GM12864 (cell line): ENCODE measurements around the gene MPV17L2.
"Not testable (repeated sequence)": the region's sequence is repeated elsewhere in the genome, so short reads cannot be mapped to it uniquely, and the experiment has no call there.

Experiments
- DNase-seq: peaks from one replicate; pipeline ENCODE4 v3.0.0-alpha.2; 2011; ENCODE audit warnings: low read depth
- H3K4me3 ChIP-seq: 2 replicates; pipeline ENCODE4 v1.5.1; 2011; ENCODE audit warnings: mild to moderate bottlenecking, low read depth, low read length, control low read depth
- TF ChIP-seq, protein P1 (sequence below): IDR thresholded peaks from 2 replicates; pipeline ENCODE4 v1.5.1; 2011; ENCODE audit warnings: low read depth, mild to moderate bottlenecking, moderate library complexity, low read length, control low read depth, inconsistent platforms; ENCODE audit errors: missing control alignments

MPV17L2 gene

DNA sequence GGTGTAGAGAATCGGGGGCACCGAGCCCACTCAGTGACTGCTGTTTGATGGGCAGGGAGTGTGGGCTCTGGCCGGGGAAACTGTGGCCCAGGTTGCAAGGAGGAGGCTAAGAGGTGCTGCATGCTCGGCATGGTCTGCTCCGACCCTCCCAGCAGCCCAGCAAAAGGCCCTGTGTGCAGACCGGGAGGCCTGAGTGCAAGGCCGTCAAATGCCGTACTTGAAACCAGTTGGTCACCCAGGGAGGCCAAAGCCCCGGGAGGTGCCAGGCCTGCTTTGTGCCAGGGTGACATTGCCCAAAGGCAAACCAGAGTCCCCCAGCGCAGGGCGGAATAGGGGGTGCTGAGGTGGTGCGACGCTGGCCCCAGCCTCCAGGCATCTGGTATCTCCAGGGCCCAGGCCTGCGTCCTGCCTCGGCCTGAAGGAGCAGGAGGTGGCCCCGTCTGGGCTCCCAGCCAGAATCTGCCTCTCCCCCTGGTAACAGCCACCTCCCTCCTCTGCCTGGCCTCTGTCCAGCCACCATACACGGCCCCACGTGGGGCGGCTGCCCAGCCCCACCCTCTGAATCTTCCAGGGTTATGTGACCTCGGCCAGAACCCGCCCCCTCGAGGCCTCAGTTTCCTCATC is 36.1 kb upstream of the MPV17L2 start:
- TF ChIP-seq, protein P1, sequence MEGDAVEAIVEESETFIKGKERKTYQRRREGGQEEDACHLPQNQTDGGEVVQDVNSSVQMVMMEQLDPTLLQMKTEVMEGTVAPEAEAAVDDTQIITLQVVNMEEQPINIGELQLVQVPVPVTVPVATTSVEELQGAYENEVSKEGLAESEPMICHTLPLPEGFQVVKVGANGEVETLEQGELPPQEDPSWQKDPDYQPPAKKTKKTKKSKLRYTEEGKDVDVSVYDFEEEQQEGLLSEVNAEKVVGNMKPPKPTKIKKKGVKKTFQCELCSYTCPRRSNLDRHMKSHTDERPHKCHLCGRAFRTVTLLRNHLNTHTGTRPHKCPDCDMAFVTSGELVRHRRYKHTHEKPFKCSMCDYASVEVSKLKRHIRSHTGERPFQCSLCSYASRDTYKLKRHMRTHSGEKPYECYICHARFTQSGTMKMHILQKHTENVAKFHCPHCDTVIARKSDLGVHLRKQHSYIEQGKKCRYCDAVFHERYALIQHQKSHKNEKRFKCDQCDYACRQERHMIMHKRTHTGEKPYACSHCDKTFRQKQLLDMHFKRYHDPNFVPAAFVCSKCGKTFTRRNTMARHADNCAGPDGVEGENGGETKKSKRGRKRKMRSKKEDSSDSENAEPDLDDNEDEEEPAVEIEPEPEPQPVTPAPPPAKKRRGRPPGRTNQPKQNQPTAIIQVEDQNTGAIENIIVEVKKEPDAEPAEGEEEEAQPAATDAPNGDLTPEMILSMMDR, result no peak
- H3K4me3 ChIP-seq, result no peak overlapping the region
- DNase-seq, result no peak

DNA sequence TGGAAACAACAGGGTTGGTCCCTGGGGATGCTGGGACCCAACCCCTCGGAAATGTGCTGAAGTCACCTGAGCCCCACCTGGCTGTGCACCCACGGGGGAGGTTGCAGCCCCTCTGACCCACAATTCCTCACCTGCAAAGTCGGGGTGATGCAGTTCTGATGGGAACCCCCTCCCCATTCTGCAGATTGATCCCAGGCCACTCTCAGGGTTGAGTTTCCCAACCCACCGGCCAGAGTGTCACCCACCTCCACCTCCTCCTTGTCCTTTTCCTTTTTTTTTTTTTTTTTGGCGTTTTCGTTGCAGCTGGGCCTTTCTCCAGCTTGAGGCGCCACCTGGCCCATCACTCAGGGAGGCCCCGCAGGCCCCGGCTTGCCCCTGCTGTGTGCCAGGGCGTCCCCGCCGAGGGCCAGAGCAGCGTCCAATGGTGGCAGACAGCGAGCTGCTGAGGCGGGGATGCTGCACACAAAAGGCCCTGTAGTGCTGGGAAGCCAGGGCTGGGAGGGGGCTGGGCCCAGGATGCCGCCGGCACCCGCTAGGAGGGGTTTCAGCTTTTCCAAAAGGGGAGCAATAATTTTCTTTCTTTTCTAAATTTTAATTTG is 35.5 kb upstream of the MPV17L2 start:
- H3K4me3 ChIP-seq, result no peak overlapping the region
- TF ChIP-seq, protein P1, result no peak
- no peak for DNase-seq

DNA sequence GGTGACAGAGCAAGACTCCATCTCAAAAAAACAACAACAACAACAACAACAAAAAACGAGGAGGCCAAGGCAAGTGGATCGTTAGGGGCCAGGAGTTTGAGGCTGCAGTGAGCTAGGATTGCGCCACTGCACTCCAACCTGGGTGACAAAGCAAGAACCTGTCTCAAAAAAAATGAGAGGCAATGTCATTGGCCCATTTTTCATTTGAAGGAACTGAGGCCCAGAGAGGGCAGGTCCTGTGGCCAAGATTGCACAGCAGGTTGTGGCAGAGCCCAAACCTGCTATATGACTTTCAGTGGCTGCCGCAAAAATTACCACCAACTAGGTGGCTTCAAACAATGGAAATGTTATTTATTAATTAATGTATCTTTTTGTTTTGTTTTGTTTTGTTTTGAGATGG is 34.6 kb upstream of the MPV17L2 start:
- TF ChIP-seq, protein P1, result no peak
- no peak overlapping the region for H3K4me3 ChIP-seq
- no peak for DNase-seq

DNA sequence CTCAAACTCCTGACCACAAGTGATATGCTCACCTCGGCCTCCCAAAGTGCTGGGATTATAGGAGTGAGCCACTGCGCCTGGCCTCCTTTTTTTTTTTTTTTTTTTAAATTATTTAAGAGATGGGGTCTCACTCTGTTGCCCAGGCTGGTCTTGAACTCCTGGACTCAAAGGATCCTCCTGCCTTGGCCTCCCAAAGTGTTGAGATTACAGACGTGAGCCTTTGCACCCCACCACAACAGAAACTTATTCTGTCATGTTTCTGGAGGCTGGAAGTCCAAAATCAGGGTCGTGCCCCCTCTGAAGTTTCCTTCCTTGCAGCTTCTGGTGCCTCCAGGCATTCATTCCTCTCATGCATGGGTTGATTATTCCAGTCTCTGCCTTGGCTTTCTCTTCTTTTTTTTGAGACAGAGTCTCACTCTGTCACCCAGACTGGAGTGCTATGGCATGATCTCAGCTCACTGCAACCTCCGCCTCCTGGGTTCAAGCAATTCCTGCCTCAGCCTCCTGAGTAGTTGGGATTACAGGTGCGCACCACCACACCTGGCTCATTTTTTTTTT is 33.9 kb upstream of the MPV17L2 start:
- H3K4me3 ChIP-seq, DNase-seq: not testable (repeated sequence)

DNA sequence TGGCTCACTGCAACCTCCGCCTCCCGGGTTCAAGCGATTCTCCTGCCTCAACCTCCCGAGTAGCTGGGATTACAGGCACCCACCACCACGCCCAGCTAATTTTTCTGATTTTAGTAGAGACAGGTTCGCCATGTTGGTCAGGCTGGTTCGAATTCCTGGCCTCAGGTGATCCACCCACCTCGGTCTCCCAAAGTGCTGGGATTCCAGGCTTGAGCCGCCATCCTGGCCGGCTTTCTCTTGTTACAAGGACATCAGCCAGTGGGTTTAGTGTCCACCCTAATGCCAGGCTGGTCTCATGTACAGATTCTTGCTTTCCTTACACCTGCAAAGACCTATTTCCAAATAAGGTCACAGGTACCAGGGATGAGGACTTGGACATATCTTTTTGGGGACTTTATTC is 33.2 kb upstream of the MPV17L2 start:
- H3K4me3 ChIP-seq, result no peak overlapping the region
- TF ChIP-seq, protein P1, result no peak
- DNase-seq, result no peak

DNA sequence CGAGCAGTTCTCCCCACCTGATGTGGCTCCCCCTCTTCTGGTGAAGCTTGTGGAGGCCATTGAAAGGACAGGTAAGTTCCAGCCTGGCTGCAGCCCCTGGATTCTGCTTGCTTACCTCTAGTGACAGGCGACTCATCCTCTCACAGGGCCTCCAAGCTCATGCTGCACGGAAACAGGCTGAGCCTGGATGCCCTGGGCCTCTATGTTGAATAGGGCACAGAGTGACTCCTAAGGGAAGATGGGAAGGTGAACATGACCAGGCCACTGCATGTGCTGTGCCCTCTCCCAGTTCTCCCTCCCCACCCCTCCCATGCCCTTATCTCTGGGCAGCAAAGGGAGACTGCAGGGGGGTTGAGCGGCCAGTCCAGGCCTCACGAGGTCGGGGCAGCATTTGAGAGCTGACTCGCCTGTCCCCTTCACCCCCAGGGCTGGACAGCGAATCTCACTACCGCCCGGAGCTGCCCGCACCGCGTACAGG is 32.5 kb upstream of the MPV17L2 start:
- peak overlapping the region; percentile 62 for H3K4me3 ChIP-seq
- DNase-seq, result no peak
- TF ChIP-seq, protein P1, result no peak

DNA sequence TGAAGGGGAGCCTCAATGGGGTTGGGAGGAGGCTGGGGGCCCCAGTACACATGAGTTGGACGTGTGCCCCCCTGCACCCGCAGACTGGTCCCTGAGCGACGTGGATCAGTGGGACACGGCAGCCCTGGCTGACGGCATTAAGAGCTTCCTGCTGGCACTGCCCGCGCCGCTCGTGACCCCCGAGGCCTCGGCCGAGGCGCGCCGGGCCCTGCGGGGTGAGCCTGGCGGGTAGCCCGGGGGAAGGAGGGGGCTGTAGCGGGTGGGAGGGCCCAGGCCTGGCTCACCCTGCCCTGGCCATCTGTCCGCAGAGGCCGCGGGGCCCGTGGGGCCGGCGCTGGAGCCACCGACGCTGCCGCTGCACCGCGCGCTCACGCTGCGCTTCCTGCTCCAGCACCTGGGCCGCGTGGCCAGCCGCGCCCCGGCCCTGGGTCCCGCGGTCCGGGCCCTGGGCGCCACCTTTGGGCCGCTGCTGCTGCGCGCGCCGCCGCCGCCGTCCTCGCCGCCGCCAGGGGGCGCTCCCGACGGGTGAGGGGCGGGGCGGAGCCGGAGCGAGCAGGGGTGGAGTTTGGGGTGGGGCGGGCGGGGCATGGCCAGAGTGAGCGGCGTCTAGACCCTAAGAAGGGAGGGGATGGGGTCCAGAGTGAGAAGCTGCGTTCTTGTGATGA is 31.9 kb upstream of the MPV17L2 start:
- TF ChIP-seq, protein P1, result peak; percentile 56
- no peak for DNase-seq
- peak overlapping the region; percentile 62 for H3K4me3 ChIP-seq
